Ovary (tissue), 10 donors: ENCODE data around the gene CDC25A. TPM values are rescaled to one million over a fixed set of nuclear protein-coding genes. Genes with fewer than 3 reads are reported as not detected.

Experiments used
- DNase-seq, 5 donors: peaks; one replicate each; pipeline ENCODE4 v3.0.0-alpha.2; 2019 to 2020
- H3K27ac ChIP-seq, 2 donors: fragments of 200-600 bp; one replicate each; pipeline versions ENCODE4 v1.5.1 to v1.8.0; 2019 to 2022
- H3K27me3 ChIP-seq: fragments of 200-600 bp; one replicate; pipeline ENCODE4 v1.8.0; 2022
- H3K36me3 ChIP-seq: fragments of 200-600 bp; sonication (generic); one replicate; pipeline ENCODE4 v1.5.1; 2019
- H3K4me1 ChIP-seq: one replicate; pipeline ENCODE4 v1.8.1; 2013; ENCODE audit warnings: mild to moderate bottlenecking, moderate library complexity; ENCODE audit not compliant: insufficient read depth
- H3K4me3 ChIP-seq: fragments of 200-600 bp; sonication (generic); one replicate; pipeline ENCODE4 v1.5.1; 2017
- H3K9me3 ChIP-seq, 2 donors: fragments of 200-600 bp in 1 of 2; sonication (generic) in 1 of 2; one replicate each; pipeline versions ENCODE4 v1.5.1 to v1.8.1; 2013 to 2019; ENCODE audit warnings: mild to moderate bottlenecking in 1 of 2, moderate library complexity in 1 of 2
- EP300 ChIP-seq: sonication (generic); formaldehyde crosslinking; IDR thresholded peaks from one replicate; pipeline ENCODE4 v1.6.1; 2017; ENCODE audit warnings: antibody characterized with exemption
- POLR2A ChIP-seq: fragments of 450-650 bp; IDR thresholded peaks from one replicate; pipeline ENCODE4 v1.6.1; 2017; ENCODE audit warnings: antibody characterized with exemption, mild to moderate bottlenecking, moderate library complexity
- WGBS, 3 donors: extraction: QIAGEN DNeasy Blood & Tissue Kit in 1 of 3; methylation state at CpG; one replicate each; pipeline versions ENCODE4 v1.1.5 to v1.1.7; 2013 to 2017; 5-methylcytosine and 5-hydroxymethylcytosine counted together
- intact Hi-C, 4 donors: fragments of 100-400 bp; cut with DNase I; formaldehyde crosslinking; loops; one replicate each; pipeline versions ENCODE4 v1.11.0 to v1.15.1; 2022 to 2023
- long read RNA-seq, 3 donors: library from polyadenylated mRNA in 2 of 3; unstranded in 2 of 3; transcript quantifications; one replicate each; pipeline ENCODE4 v2.0.0 and lab custom pipeline, GENCODE V29; 2021 to 2026
- polyA plus RNA-seq, 2 donors: library from polyadenylated mRNA; stranded (reverse); fragments of 200-250 nt in 1 of 2; fragments of 350-450 nt in 1 of 2; fragmentation: Illumina TruSeq in 1 of 2; extraction: RNeasy Lipid Tissue Mini Kit (QIAGEN cat#74804) in 1 of 2; gene quantifications; one replicate each; pipeline ENCODE4 v1.2.3, GENCODE V29; 2013 to 2014
- total RNA-seq, 7 donors: library from RNA; depleted of rRNA in 2 of 7; stranded (reverse); fragments of >200 nt in 2 of 7; fragmentation: NEBNext Ultra II Directional in 3 of 7; extraction: Animal tissue kit (Norgen Biotek cat#: 25700) in 3 of 7; gene quantifications; one replicate each; pipeline versions ENCODE4 v1.1.0 to v1.2.4, GENCODE V29; 2016 to 2023
- TF ChIP-seq, protein P1 (sequence below), 3 donors: fragments of 450-650 bp in 2 of 3; fragments of 200-600 bp in 1 of 3; IDR thresholded peaks; one replicate each; pipeline versions ENCODE4 v1.5.1 to v1.8.0; 2016 to 2022; ENCODE audit warnings: antibody characterized with exemption in 3 of 3, mild to moderate bottlenecking in 1 of 3
- donor health status: DM: no; HTN: no; CAD: no; lungs with moderate emphysema.
- donor health status: DM: no; HTN: no; CAD: no.
- donor health status: Bipolar disorder and iron deficiency.
- donor health status: DM: yes; HTN: yes; CAD: no.
- donor health status: DM: no; HTN: no; CAD: no.
- donor health status: DM: yes; HTN: yes; CAD: no.

Gene CDC25A
- 1 to 10 TPM; 1.1 to 4.4 (median 3.3) TPM for total RNA-seq
- 1 to 10 TPM; 1.4 to 2.1 TPM for polyA plus RNA-seq
- long read RNA-seq, donor 1, transcript CDC25A-201 (15 exons, 3,783 nt): major isoform, 6 of 10 reads
- long read RNA-seq, donor 1, partial matches to known transcripts: 1 of 10 reads
- long read RNA-seq, donor 1, other reads (novel, unspliced or antisense): 3 of 10 reads
- long read RNA-seq, donor 2, partial matches to known transcripts: 5 of 10 reads
- long read RNA-seq, donor 2, other reads (novel, unspliced or antisense): 0 of 10 reads
- long read RNA-seq, donor 3, partial matches to known transcripts: 3 of 15 reads
- long read RNA-seq, donor 3, other reads (novel, unspliced or antisense): 5 of 15 reads

DNA sequence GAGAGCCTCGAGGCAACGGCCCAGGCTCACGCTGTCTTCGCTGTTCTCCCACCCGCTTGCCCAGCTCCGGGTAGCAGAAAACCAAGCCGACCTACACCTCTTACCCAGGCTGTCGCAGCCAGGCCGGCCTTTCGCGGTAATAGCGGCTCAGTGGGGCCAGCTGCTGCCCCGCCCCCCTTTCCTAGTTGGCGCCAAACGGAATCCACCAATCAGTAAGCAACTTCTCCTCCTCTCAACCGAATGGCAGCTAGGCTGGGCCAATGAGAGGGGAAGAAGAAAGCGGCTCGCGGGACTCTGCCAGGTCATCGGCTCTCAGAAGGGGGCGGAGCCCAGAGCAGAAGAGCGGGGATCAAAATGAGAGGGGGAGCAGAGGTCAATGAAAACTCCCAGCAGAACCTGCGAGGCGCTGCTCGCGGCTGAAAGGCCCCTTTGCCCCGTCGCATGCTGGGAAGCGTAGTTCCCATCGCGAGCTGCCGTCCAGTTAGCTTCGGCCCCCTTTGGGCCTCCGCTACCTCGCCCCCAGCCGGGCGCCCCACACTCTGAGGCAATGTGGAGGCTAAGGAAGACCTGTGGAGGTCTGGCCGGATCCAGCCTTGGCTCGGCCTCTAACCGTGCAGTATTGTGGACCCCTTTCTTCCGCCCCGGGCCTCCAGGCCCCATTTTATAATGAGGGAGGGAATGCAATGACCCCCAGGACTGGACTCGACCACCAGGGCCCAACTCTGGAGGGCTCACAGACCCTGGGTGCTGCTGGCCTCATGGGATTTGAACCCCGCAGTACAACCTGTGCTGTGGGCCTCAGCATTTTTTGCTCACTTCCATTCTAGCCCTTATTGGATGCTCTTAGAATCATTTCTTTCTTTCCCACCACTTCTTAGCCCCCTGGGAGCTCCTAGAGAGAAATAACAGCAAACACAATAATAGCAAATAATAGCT is at the start of gene CDC25A:
TSS of gene CDC25A (minus strand) at position 152 of the 936 bp plus-strand sequence. CDS start 470 bp downstream, outside the sequence.
- H3K27me3 ChIP-seq: no peaks in the 10 kb centered on the region
- intact Hi-C loops: no loop called here
- peak within 1 kb of the TSS; percentile 59 for H3K4me3 ChIP-seq
- peaks cover 1% of the 10 kb centered on the region for H3K4me1 ChIP-seq
- no peaks in the 10 kb centered on the region for H3K9me3 ChIP-seq
- 5 to 9% (median 7%) methylated on average over 40 to 44 of the region's 44 CpGs for WGBS, 3 donors
- no peaks in the 10 kb centered on the region for H3K36me3 ChIP-seq
- H3K27ac ChIP-seq: peak within 1 kb of the TSS; percentile 61 to 82
- peak; percentile 97 to 98 (median 98) for DNase-seq
- TF ChIP-seq EP300: peak; percentile 4
- TF ChIP-seq, protein P1, sequence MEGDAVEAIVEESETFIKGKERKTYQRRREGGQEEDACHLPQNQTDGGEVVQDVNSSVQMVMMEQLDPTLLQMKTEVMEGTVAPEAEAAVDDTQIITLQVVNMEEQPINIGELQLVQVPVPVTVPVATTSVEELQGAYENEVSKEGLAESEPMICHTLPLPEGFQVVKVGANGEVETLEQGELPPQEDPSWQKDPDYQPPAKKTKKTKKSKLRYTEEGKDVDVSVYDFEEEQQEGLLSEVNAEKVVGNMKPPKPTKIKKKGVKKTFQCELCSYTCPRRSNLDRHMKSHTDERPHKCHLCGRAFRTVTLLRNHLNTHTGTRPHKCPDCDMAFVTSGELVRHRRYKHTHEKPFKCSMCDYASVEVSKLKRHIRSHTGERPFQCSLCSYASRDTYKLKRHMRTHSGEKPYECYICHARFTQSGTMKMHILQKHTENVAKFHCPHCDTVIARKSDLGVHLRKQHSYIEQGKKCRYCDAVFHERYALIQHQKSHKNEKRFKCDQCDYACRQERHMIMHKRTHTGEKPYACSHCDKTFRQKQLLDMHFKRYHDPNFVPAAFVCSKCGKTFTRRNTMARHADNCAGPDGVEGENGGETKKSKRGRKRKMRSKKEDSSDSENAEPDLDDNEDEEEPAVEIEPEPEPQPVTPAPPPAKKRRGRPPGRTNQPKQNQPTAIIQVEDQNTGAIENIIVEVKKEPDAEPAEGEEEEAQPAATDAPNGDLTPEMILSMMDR (IDR thresholded peaks at IDR 0.05): no peak

GRCh38 chr3:48236531-48236930 is 48.3 kb upstream of the CDC25A start:
- no peak overlapping the region for H3K4me3 ChIP-seq
- whole genome bisulfite sequencing, 3 donors: 25 to 45% (median 31%) methylated on average over 1 of the region's 1 CpG
- H3K4me1 ChIP-seq: peaks cover 6% of the 10 kb centered on the region
- H3K27ac ChIP-seq: no peak overlapping the region
- no peaks in the 10 kb centered on the region for H3K9me3 ChIP-seq
- H3K36me3 ChIP-seq: no peaks in the 10 kb centered on the region
- no peak for TF ChIP-seq EP300
- TF ChIP-seq, protein P1 (IDR thresholded peaks at IDR 0.05): no peak
- TF ChIP-seq POLR2A: no peak
- peak in 1 of 5 donors; percentile 12 for DNase-seq
- H3K27me3 ChIP-seq: no peaks in the 10 kb centered on the region
- intact Hi-C loops: no loop called here

DNA sequence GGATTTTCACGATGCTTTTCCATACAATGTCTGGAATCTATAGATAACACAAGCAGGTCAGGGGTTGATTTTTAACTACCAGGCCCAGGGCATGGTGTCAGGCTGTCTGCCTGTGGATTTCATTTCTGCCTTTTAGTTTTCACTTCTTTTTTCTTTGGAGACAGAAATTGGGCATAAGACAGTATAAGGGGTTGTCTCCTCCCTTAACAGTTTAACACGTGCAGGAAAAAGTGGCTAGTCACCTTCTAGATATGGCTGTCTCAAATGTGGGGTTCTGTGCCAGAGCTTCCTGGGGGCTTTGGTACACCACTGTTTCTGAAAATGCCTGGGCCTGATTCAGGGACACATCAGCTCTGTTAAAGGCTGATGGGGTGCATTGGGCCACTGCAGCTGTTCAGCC is 45.3 kb upstream of the CDC25A start:
- intact Hi-C loops: no loop called here
- DNase-seq: peak in 1 of 5 donors; percentile 10
- no peak overlapping the region for H3K27ac ChIP-seq

GRCh38 chr3:48232734-48233133 is 44.5 kb upstream of the CDC25A start:
- H3K9me3 ChIP-seq: no peaks in the 10 kb centered on the region
- intact Hi-C loops: no loop called here
- H3K27ac ChIP-seq: peak overlapping the region in 1 of 2 donors; percentile 5
- H3K4me1 ChIP-seq: peaks cover 8% of the 10 kb centered on the region
- no peaks in the 10 kb centered on the region for H3K36me3 ChIP-seq
- WGBS, 3 donors: 19 to 29% (median 23%) methylated on average over 6 of the region's 6 CpGs
- TF ChIP-seq, protein P1 (IDR thresholded peaks at IDR 0.05): peak; percentile 12 to 65 (median 37)
- no peak for TF ChIP-seq POLR2A
- no peak for TF ChIP-seq EP300
- no peaks in the 10 kb centered on the region for H3K27me3 ChIP-seq
- no peak overlapping the region for H3K4me3 ChIP-seq
- peak; percentile 59 to 75 (median 67) for DNase-seq

More for the DNA sequence above, 45.3 kb upstream of the CDC25A start:
- WGBS, 3 donors: 89 to 96% (median 94%) methylated on average over 2 of the region's 2 CpGs
- H3K36me3 ChIP-seq: no peaks in the 10 kb centered on the region
- no peaks in the 10 kb centered on the region for H3K27me3 ChIP-seq
- no peak overlapping the region for H3K4me3 ChIP-seq
- peaks cover 8% of the 10 kb centered on the region for H3K4me1 ChIP-seq
- TF ChIP-seq, protein P1 (IDR thresholded peaks at IDR 0.05): no peak
- TF ChIP-seq POLR2A: no peak
- no peak for TF ChIP-seq EP300
- no peaks in the 10 kb centered on the region for H3K9me3 ChIP-seq
